ENCODE results near the gene DNHD1. TPM values are rescaled to one million over a fixed set of nuclear protein-coding genes. Genes with fewer than 3 reads are reported as not detected.

DNHD1 gene
- total and polyA plus RNA-seq, 2 of the 4 experiments (the other 2 are of a cell fraction) = 1.8 to 3.6 TPM

- Histone ChIP-seq H3K9ac (ENCODE audit: low read depth, low read length) (no peak overlapping the region), H3K9me3 (ENCODE audit: control insufficient read depth, insufficient read depth, low read length) (no peaks in the 10 kb centered on the region), H3K18ac (ENCODE audit: low read depth, low read length) (no peak overlapping the region), H3K4me1 (ENCODE audit: control insufficient read depth, insufficient read depth, low read length) (peaks cover 5% of the 10 kb centered on the region; the same call in 1 of the 2 replicates), H4K91ac (ENCODE audit: insufficient read depth, low read depth, low read length) (no peak overlapping the region), H3K9me1 (ENCODE audit: insufficient read depth, low read length) (peaks cover 14% of the 10 kb centered on the region), H4K8ac (ENCODE audit: low read depth in 2 of 2, low read length in 2 of 2) (no peak overlapping the region), H3K4me3 (ENCODE audit: insufficient read depth, low read depth, low read length) (no peak overlapping the region), H2AK9ac (replicated peaks; ENCODE audit: low read depth, low read length, poor library complexity) (no peak overlapping the region), H3K56ac (ENCODE audit: extremely low read depth, insufficient read depth, low read length) (no peak overlapping the region), H3K14ac (replicated peaks; ENCODE audit: low read depth, low read length) (no peak overlapping the region), H3K79me1 (ENCODE audit: low read depth in 1 of 2, low read length in 2 of 2) (peaks cover 21 to 80% of the 10 kb centered on the region in 2 experiments), H2BK5ac (ENCODE audit: low read depth, low read length, poor library complexity, severe bottlenecking) (no peak overlapping the region), H3K4ac (ENCODE audit: low read depth, low read length) (no peak overlapping the region), H2BK15ac (ENCODE audit: low read depth, low read length) (no peak overlapping the region), H3K36me3 (ENCODE audit: control insufficient read depth, insufficient read depth, low read length) (peaks cover 40% of the 10 kb centered on the region), H3K27ac (ENCODE audit: insufficient read depth, low read length) (no peak overlapping the region), H2BK120ac (ENCODE audit: low read depth, low read length) (no peak overlapping the region), H3K23ac (ENCODE audit: low read depth, low read length) (no peak overlapping the region), H3K4me2 (ENCODE audit: low read depth, low read length) (no peak overlapping the region), H4K20me1 (ENCODE audit: insufficient read depth, low read length) (peaks cover 3% of the 10 kb centered on the region; the same call in 1 of the 2 replicates), H2AFZ (replicated peaks; ENCODE audit: low read length, poor library complexity) (no peak overlapping the region), H4K5ac (ENCODE audit: low read depth, low read length) (no peak overlapping the region), H2AK5ac (ENCODE audit: low read depth, low read length) (no peak overlapping the region), H3K27me3 (ENCODE audit: control insufficient read depth, insufficient read depth, low read length) (no peaks in the 10 kb centered on the region), H2BK20ac (ENCODE audit: low read depth, low read length) (no peak overlapping the region)
- no peak for DNase-seq
- dilution Hi-C loops (cut with HindIII; ENCODE audit: low sequenced_read_pairs, unreplicated experiment) (no loop called here), in situ Hi-C loops (cut with MboI; ENCODE audit: low sequenced_read_pairs) (no loop called here), intact Hi-C loops (cut with micrococcal nuclease) (loop anchor here (5.0 kb wide), 2 partner anchors 118 to 157 kb away; partner anchors contain the start of genes ARFIP2 and TIMM10B)
- ATAC-seq (ENCODE audit: low read depth) = no peak
- WGBS, 2 experiments (ENCODE audit: extremely low coverage in 2 of 2, insufficient read length in 1 of 2) = no CpG with 5 or more reads among the region's 2 CpGs
- no peak for TF ChIP-seq USF2 (IDR thresholded peaks at IDR 0.05; ENCODE audit: low read depth, low read length)
- TF ChIP-seq POLR2A (IDR thresholded peaks at IDR 0.05; ENCODE audit: low read depth, low read length) = no peak
- no peak for TF ChIP-seq RAD21 (IDR thresholded peaks at IDR 0.05; ENCODE audit: low read length)
- TF ChIP-seq MAFK (IDR thresholded peaks at IDR 0.05; ENCODE audit: low read depth, low read length) = no peak
- no peak for TF ChIP-seq NFE2L2 (IDR thresholded peaks at IDR 0.05; ENCODE audit: low read depth, low read length)
- TF ChIP-seq CTCF (conservative IDR thresholded peaks at IDR 0.05; ENCODE audit: low read depth, low read length) = no peak
- TF ChIP-seq CHD1 (IDR thresholded peaks at IDR 0.05; ENCODE audit: low read depth, low read length) = no peak
- no peak for TF ChIP-seq MAZ (IDR thresholded peaks at IDR 0.05; ENCODE audit: borderline replicate concordance, low read depth, low read length)
- no peak for TF ChIP-seq MXI1 (IDR thresholded peaks at IDR 0.05; ENCODE audit: borderline replicate concordance, low read depth, low read length)
- no peak for TF ChIP-seq ELK1 (IDR thresholded peaks at IDR 0.05; ENCODE audit: borderline replicate concordance, low read depth, low read length)
- no peak for TF ChIP-seq SMC3 (IDR thresholded peaks at IDR 0.05; ENCODE audit: low read depth, low read length)
- no peak for TF ChIP-seq RFX5 (IDR thresholded peaks at IDR 0.05; ENCODE audit: low read depth, low read length)
- TF ChIP-seq CEBPB (IDR thresholded peaks at IDR 0.05; ENCODE audit: low read depth, low read length) = no peak
- no peak for TF ChIP-seq RCOR1 (IDR thresholded peaks at IDR 0.05; ENCODE audit: insufficient replicate concordance, low read length)
- TF ChIP-seq BHLHE40 (IDR thresholded peaks at IDR 0.05; ENCODE audit: low read depth, low read length) = no peak
- TF ChIP-seq FOS (IDR thresholded peaks at IDR 0.05; ENCODE audit: low read depth, low read length) = no peak
- BruUV-seq (replicated peaks) = no TSS peak
- POLR2A ChIA-PET (ENCODE audit: unreplicated experiment) = no interaction called here
- CTCF ChIA-PET = no interaction called here
Observed at GRCh38 chr11:6599881-6600390, 102.9 kb downstream of the DNHD1 start.
